Ovary (tissue), 9 donors: ENCODE results near the gene SLC25A36. TPM values are rescaled to one million over a fixed set of nuclear protein-coding genes. Genes with fewer than 3 reads are reported as not detected.

Source experiments
- DNase-seq, 5 donors: peaks; one replicate each; pipeline ENCODE4 v3.0.0-alpha.2; 2019 to 2020
- H3K27ac ChIP-seq, 2 donors: fragments of 200-600 bp; one replicate each; pipeline versions ENCODE4 v1.5.1 to v1.8.0; 2019 to 2022
- H3K27me3 ChIP-seq: fragments of 200-600 bp; one replicate; pipeline ENCODE4 v1.8.0; 2022
- H3K36me3 ChIP-seq: fragments of 200-600 bp; sonication (generic); one replicate; pipeline ENCODE4 v1.5.1; 2019
- H3K4me1 ChIP-seq: one replicate; pipeline ENCODE4 v1.8.1; 2013; ENCODE audit warnings: mild to moderate bottlenecking, moderate library complexity; ENCODE audit not compliant: insufficient read depth
- H3K4me3 ChIP-seq: fragments of 200-600 bp; sonication (generic); one replicate; pipeline ENCODE4 v1.5.1; 2017
- H3K9me3 ChIP-seq, 2 donors: fragments of 200-600 bp in 1 of 2; sonication (generic) in 1 of 2; one replicate each; pipeline versions ENCODE4 v1.5.1 to v1.8.1; 2013 to 2019; ENCODE audit warnings: mild to moderate bottlenecking in 1 of 2, moderate library complexity in 1 of 2
- EP300 ChIP-seq: sonication (generic); formaldehyde crosslinking; IDR thresholded peaks from one replicate; pipeline ENCODE4 v1.6.1; 2017; ENCODE audit warnings: antibody characterized with exemption
- POLR2A ChIP-seq: fragments of 450-650 bp; IDR thresholded peaks from one replicate; pipeline ENCODE4 v1.6.1; 2017; ENCODE audit warnings: antibody characterized with exemption, mild to moderate bottlenecking, moderate library complexity
- WGBS, 3 donors: extraction: QIAGEN DNeasy Blood & Tissue Kit in 1 of 3; methylation state at CpG; one replicate each; pipeline versions ENCODE4 v1.1.5 to v1.1.7; 2013 to 2017; 5-methylcytosine and 5-hydroxymethylcytosine counted together
- intact Hi-C, 4 donors: fragments of 100-400 bp; cut with DNase I; formaldehyde crosslinking; loops; one replicate each; pipeline versions ENCODE4 v1.11.0 to v1.15.1; 2022 to 2023
- polyA plus RNA-seq, 2 donors: library from polyadenylated mRNA; stranded (reverse); fragments of 200-250 nt in 1 of 2; fragments of 350-450 nt in 1 of 2; fragmentation: Illumina TruSeq in 1 of 2; extraction: RNeasy Lipid Tissue Mini Kit (QIAGEN cat#74804) in 1 of 2; gene quantifications; one replicate each; pipeline ENCODE4 v1.2.3, GENCODE V29; 2013 to 2014
- total RNA-seq, 7 donors: library from RNA; depleted of rRNA in 2 of 7; stranded (reverse); fragments of >200 nt in 2 of 7; fragmentation: NEBNext Ultra II Directional in 3 of 7; extraction: Animal tissue kit (Norgen Biotek cat#: 25700) in 3 of 7; gene quantifications; one replicate each; pipeline versions ENCODE4 v1.1.0 to v1.2.4, GENCODE V29; 2016 to 2023
- TF ChIP-seq, protein P1 (sequence below), 3 donors: fragments of 450-650 bp in 2 of 3; fragments of 200-600 bp in 1 of 3; IDR thresholded peaks; one replicate each; pipeline versions ENCODE4 v1.5.1 to v1.8.0; 2016 to 2022; ENCODE audit warnings: antibody characterized with exemption in 3 of 3, mild to moderate bottlenecking in 1 of 3
- donor health status: DM: no; HTN: no; CAD: no; lungs with moderate emphysema.
- donor health status: DM: no; HTN: no; CAD: no.
- donor health status: Bipolar disorder and iron deficiency.
- donor health status: DM: yes; HTN: yes; CAD: no.
- donor health status: DM: no; HTN: no; CAD: no.
- donor health status: DM: yes; HTN: yes; CAD: no.

The SLC25A36 gene
- total and polyA plus RNA-seq, 9 donors, result 34.7 to 99.3 (median 76.4) TPM

DNA sequence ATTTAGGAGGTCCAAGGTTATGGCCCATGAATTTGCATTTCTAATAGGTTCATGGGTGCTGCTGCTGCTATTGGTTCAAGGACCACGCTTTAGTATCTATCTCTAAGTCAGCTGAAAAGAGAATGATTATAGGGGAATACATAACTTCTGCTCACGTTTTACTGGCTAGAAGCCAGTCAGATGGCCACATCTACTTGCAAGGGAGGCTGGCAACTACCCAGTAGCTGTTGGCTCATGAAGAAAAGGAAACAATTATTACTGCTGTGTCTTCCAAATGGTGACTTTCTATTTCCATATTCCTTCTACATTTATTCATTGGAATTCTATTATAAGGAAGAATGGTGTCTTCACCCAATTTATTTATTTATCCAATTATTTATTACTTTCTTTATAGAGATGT, 54.2 kb downstream of the SLC25A36 start:
- no peak for TF ChIP-seq POLR2A
- TF ChIP-seq, protein P1, sequence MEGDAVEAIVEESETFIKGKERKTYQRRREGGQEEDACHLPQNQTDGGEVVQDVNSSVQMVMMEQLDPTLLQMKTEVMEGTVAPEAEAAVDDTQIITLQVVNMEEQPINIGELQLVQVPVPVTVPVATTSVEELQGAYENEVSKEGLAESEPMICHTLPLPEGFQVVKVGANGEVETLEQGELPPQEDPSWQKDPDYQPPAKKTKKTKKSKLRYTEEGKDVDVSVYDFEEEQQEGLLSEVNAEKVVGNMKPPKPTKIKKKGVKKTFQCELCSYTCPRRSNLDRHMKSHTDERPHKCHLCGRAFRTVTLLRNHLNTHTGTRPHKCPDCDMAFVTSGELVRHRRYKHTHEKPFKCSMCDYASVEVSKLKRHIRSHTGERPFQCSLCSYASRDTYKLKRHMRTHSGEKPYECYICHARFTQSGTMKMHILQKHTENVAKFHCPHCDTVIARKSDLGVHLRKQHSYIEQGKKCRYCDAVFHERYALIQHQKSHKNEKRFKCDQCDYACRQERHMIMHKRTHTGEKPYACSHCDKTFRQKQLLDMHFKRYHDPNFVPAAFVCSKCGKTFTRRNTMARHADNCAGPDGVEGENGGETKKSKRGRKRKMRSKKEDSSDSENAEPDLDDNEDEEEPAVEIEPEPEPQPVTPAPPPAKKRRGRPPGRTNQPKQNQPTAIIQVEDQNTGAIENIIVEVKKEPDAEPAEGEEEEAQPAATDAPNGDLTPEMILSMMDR (IDR thresholded peaks at IDR 0.05), result no peak
- intact Hi-C loops, result loop anchor here in 1 of 4 donors (5.0 kb wide), 1 partner anchor 196 kb away; no protein-coding TSS in a partner anchor
- no peaks in the 10 kb centered on the region for H3K36me3 ChIP-seq
- H3K4me1 ChIP-seq, result no peaks in the 10 kb centered on the region
- no peaks in the 10 kb centered on the region for H3K9me3 ChIP-seq
- no peak overlapping the region for H3K27ac ChIP-seq
- no peak for DNase-seq
- 31 to 47% (median 32%) methylated on average over 2 of the region's 2 CpGs for WGBS, 3 donors
- no peak overlapping the region for H3K4me3 ChIP-seq
- no peaks in the 10 kb centered on the region for H3K27me3 ChIP-seq

DNA sequence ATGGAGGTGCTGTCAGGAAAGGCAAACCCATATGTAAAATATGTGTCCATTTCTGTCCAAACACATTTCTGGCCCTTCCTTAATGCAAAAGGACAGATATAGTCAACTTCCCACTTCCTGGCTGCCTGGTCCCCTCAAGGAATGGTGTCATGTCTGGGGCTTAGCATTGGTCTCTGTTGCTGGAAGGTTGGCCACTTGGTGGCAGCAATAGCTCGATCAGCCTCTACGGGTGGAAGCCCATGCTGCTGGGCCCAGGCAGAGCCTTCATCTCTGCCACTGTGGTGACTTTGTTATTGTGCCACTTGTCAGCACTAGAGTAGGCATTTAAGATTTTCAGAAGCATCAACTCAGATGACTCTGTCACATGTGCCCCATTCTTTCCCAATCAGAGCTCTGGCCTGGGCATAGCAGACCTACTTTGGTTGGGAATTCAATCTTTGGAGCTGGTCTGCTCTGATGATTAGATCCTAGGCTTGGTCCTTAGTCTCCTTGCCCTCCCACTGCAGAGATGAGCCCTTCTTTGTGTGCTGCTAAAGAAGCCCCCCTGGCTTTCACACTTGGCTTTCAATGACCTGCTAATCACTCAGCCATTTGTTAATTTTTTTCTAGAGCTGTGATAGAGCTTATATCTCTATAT, 58.5 kb downstream of the SLC25A36 start:
- no peaks in the 10 kb centered on the region for H3K36me3 ChIP-seq
- H3K9me3 ChIP-seq, result no peaks in the 10 kb centered on the region
- H3K4me3 ChIP-seq, result no peak overlapping the region
- H3K27me3 ChIP-seq, result no peaks in the 10 kb centered on the region
- TF ChIP-seq, protein P1 (IDR thresholded peaks at IDR 0.05), result peak in 2 of 3 donors; percentile 30 to 51
- no peak for TF ChIP-seq POLR2A
- H3K27ac ChIP-seq, result no peak overlapping the region
- DNase-seq, result peak; percentile 29 to 72 (median 58)
- WGBS, 3 donors, result 5 to 8% (median 5%) methylated on average over 2 of the region's 2 CpGs
- intact Hi-C loops, result loop anchor here in 2 of 4 donors (5.0 kb wide), 1 partner anchor 192 kb away; no protein-coding TSS in a partner anchor
- H3K4me1 ChIP-seq, result no peaks in the 10 kb centered on the region

DNA sequence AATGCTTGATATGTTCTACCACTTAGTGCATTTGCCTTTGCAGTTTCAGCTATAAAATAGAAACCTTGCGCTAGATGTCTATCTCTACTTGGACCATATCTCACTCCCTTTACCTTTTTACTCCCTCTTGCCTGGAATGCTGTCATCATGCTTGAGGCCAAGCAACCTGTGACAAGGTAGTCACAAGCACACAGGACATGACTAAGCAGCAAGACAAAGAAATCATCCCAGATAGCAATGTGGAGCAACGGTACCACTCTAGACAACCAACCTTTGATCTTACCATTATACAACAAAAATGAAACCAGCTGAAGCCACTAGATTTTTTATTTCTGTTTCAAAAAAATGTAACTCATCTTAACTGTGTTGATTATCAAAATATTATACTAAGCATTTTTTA, 59.0 kb downstream of the SLC25A36 start:
- WGBS, 3 donors, result 83 to 90% (median 87%) methylated on average over 2 of the region's 2 CpGs
- Histone ChIP-seq H3K4me1 (no peaks in the 10 kb centered on the region), H3K4me3 (no peak overlapping the region), H3K27me3 (no peaks in the 10 kb centered on the region), H3K9me3 (no peaks in the 10 kb centered on the region), H3K27ac (no peak overlapping the region), H3K36me3 (no peaks in the 10 kb centered on the region)
- intact Hi-C loops, result loop anchor here in 2 of 4 donors (5.0 kb wide), 1 partner anchor 192 kb away; no protein-coding TSS in a partner anchor
- DNase-seq, result no peak
- TF ChIP-seq EP300 (no peak), POLR2A (no peak)

DNA sequence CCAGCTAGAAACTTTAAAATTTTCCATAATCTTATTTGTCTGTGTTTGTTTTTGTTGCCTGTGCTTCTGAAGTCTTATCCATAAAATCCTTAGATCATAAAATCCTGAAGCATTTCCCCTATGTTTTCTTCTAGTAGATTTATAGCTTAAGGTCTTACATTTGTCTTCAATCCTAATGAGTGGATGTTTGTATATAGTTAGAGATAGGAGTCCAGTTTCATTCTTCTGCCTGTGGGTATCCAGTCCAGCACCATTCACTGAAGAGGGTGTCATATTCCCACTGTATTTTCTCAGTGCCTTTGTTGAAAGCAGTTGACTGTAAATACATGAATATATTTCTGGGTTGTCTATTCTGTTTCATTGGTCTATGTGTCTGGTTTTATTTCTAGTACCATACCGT, 64.7 kb downstream of the SLC25A36 start:
- no peaks in the 10 kb centered on the region for H3K9me3 ChIP-seq
- H3K27ac ChIP-seq, result no peak overlapping the region
- no peaks in the 10 kb centered on the region for H3K36me3 ChIP-seq
- WGBS, 3 donors, result 93 to 99% (median 95%) methylated on average over 1 of the region's 1 CpG
- TF ChIP-seq, protein P1 (IDR thresholded peaks at IDR 0.05), result no peak
- TF ChIP-seq POLR2A (no peak), EP300 (no peak)
- intact Hi-C loops, result no loop called here
- no peak overlapping the region for H3K4me3 ChIP-seq
- H3K4me1 ChIP-seq, result no peaks in the 10 kb centered on the region
- H3K27me3 ChIP-seq, result no peaks in the 10 kb centered on the region
- DNase-seq, result no peak

DNA sequence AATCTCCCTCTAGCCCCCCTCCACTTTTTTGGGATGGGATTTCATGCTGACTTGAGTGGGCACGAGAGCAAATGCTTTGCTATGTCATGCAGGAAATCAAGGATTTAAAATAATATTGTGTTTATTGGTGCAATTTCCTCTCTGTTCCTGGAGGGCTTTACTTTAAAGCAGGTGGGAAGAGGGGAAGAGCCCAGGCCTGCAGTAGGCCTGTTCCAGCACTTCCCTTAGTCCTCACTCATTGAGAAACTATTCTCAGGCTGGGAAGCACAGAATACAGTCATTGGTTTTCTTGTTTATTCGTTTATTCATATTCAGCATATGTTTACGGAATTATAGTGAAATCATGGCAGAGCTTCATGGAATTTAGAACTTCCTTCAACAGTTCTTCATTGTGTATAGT, 67.9 kb downstream of the SLC25A36 start:
- TF ChIP-seq EP300 (no peak), POLR2A (no peak)
- TF ChIP-seq, protein P1 (IDR thresholded peaks at IDR 0.05), result no peak
- Histone ChIP-seq H3K9me3 (no peaks in the 10 kb centered on the region), H3K4me3 (no peak overlapping the region), H3K4me1 (peaks cover 2% of the 10 kb centered on the region), H3K27ac (no peak overlapping the region), H3K27me3 (no peaks in the 10 kb centered on the region), H3K36me3 (no peaks in the 10 kb centered on the region)
- 61 to 76% (median 75%) methylated on average over 3 of the region's 3 CpGs for WGBS, 3 donors
- intact Hi-C loops, result no loop called here
- DNase-seq, result no peak
